Urothelium cell line (cell line): ENCODE measurements around the gene CAMK2G.

ENCODE experiments used
- DNase-seq: peaks from one replicate; pipeline ENCODE4 v3.0.0; 2011; ENCODE audit warnings: low spot score, mixed read lengths
- FAIRE-seq: peaks from 2 replicates; lab custom pipeline; 2011; peaks lifted over from hg19 to GRCh38; lab: Jason Lieb, UNC

The CAMK2G gene

DNA sequence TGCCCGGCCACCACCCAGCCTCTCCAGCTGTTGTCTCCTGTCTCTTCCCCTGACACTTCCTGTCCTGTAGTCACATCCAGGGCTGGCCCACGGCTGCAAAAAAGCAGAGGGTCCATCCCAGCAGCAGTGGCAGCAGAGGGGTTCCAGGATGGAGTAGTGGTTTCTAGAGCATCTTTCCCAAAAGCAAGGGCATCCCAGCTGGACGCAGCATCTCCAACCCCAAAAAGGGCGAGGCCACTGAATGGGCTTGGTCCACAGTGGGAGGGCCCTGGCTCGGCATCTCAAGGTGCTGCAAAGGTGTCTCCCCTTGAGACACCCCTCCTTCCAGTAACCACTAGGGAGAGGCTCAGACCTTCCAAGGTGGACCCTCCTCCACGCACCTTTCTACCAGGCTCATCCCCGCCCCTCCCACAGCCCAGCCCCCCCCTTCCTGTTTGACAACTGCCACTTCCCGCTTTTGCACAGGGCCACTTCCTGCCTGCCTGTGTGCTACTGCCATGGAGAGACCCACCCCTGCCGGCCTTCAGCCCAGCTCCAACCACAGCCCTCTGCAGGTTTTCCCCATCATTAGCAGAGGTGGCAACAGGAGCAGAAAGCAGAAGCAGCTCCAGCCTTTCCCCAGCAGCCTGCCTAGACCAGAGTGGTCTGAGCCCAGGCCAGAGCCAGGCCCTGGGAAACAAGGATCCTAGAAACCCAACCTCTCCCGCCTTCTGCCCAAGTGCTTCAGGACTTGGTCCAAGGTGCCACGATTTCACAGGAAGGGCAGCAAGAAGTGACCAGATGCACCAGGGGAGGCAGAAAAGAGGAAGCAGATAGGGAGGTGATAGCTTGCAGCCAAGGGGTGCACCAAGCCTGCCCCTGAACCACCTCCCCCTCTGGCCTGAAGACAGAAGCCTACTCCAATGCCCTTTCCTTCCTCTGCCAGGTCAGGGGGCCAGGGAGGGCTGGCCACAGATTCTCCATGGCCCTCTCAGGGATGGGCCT lies 8.6 kb downstream of the CAMK2G start:
- FAIRE-seq (peak; percentile 30), DNase-seq (no peak)

GRCh38 chr10:73865107-73865458 lies 9.3 kb downstream of the CAMK2G start:
- DNase-seq (no peak), FAIRE-seq (no peak)

GRCh38 chr10:73864229-73864628 lies 10.1 kb downstream of the CAMK2G start:
- no peak for DNase-seq
- no peak for FAIRE-seq

- DNase-seq (no peak), FAIRE-seq (no peak)
These were observed 11.1 kb downstream of the CAMK2G start for GRCh38 chr10:73863039-73863817.

- FAIRE-seq (no peak), DNase-seq (no peak)
These were observed 12.3 kb downstream of the CAMK2G start for GRCh38 chr10:73862011-73862410.

DNA sequence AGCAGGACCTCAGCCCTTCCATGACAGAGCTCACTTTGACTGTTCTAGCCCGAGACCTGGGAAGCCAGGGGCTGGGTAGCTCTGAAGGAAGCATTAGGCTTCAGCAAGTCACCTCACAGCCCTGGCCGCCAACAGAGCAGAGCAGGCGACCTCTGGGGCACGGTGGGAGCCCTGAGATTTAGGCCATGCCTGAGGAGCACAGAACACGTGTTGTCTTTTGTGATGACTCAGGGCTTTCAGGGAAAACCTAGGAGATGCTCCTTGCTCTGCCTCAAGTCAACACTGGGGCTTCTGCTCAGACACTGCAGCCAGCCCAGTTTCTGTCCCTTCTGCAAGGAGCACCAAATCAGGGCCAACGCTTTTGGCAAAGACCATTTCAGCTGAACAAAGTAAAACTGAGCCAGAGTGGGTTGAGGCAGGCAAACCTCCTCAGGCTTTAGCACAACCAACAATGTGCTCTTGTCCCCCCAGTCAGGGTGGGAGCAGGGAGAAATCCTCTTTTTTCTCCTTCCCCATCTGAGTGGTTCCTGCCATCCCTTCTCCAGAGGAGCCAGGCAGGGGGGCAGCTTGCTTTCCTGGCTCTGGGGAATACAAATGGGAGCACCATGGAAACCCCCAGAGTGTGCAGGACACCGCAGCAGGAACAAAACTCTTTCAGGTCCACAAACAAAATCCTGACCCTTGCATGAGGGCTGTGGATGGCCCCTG lies 14.4 kb downstream of the CAMK2G start:
- no peak for FAIRE-seq
- no peak for DNase-seq

DNA sequence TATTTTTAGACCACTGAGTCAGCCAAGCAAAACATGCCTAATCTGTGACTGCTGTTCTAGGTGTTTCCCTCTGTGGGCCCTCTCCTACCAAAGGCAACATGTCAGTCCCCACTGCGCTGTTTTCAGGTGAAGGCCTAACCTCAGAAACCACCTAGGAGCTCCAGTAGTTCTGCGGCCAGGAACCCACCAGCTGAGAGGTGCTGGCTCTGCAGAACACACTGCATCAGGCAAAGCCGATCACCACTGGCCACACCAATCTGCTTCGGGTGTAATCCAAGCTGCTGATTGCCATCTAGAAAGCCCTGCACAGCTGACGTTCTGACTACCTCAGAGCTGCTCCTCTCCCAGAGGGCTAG lies 14.9 kb downstream of the CAMK2G start:
- DNase-seq: no peak
- no peak for FAIRE-seq

DNA sequence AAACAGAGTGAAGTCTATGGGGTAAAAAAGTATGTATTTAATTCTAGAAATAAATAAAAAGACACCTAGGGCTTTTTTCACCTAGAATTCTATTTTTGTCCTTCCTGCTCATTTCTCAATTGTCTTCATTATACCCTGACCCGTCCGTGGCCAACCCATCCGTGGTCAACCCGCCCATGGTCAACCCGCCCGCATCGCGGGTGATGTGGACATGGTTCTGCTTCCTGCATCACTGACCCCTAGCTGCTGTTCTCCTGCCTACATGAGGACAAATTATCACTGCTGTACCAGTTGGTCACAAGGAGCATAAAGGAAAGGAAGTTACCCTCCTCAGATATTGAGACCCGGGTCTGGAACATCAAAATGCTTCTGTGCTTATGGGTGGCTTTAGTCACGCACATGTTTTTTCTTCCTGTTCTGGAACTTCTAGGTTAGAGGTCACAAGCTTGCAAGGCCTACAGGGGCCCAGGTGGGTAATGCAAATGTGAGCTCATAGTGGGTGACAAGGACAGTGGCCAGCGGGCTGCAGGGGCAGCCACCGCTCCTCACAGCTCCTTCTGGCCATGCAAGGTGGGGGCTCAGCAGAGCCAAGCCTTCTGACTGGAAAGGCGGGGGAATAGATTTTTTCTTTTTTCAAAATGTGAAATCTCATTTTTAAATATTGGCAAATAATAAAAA lies 15.5 kb downstream of the CAMK2G start:
- DNase-seq: no peak
- FAIRE-seq: no peak

- no peak for FAIRE-seq
These were observed 16.2 kb downstream of the CAMK2G start for GRCh38 chr10:73858013-73858708.

GRCh38 chr10:73857446-73857845 lies 16.9 kb downstream of the CAMK2G start:
- FAIRE-seq (no peak), DNase-seq (no peak)

More at GRCh38 chr10:73858013-73858708, 16.2 kb downstream of the CAMK2G start:
- DNase-seq: no peak

DNA sequence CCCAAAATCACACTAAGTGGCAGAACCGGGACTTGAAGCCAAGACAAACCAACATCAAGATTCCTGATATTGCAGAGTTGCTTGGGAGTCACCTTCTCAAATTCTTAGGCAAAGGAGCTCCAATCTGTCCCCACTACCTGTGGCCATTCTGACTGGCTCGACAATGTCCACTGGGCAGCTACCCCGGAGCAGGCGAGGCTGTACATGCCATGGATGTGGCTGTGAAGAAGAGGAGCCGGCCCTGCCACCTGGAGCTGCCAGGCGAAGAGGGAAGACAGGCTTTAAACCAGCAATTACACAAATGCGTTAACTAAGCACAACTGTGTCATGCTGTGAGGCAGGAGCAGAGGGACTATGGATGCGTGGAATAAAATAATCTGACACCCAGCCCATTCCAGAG lies 18.1 kb downstream of the CAMK2G start:
- DNase-seq (no peak), FAIRE-seq (no peak)

GRCh38 chr10:73855413-73855812 lies 18.9 kb downstream of the CAMK2G start:
- no peak for DNase-seq
- FAIRE-seq: no peak

DNA sequence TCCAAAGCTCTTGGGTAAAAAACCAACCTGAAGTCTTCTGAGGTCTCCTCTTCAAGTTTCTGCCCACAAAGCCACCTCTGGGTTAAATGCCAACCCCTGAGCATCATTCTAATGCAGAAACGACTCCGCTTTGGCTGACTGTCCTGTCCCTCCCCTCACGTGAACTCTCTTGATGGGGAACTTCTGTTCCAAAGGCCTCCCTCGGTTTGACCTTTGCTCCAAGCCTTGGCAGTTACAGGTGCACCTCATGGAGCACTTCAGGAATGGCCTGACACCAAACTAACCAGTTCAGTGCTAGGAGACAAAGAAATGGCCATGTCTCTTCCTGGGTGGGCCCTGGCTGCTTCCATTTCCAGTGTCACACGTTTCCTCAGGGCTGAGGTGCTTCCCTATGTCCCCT lies 20.0 kb downstream of the CAMK2G start:
- DNase-seq: no peak
- no peak for FAIRE-seq

DNA sequence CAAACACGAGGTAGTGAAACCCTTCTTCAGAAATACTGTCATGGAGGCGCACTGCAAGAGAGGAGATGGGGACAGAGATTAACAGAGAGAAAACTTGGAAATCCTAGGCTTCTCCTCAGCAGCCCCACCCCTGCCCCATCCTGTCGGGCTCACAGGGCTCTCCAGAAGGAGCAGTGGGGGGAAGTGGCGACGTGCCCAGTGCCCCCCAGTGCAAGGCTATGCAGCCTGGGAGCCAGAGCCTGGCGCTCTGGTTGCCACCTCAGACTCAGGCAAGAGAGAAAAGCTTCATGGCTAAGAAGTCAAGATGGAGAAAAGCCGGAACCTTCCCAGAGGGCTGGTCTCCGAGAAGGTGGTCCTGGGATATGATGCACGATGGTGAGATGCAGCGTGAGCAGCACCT lies 21.2 kb downstream of the CAMK2G start:
- FAIRE-seq (no peak), DNase-seq (no peak)

GRCh38 chr10:73850863-73851461 lies 23.4 kb downstream of the CAMK2G start:
- DNase-seq (no peak), FAIRE-seq (no peak)

GRCh38 chr10:73850211-73850610 lies 24.1 kb downstream of the CAMK2G start:
- FAIRE-seq: no peak
- no peak for DNase-seq

- DNase-seq: peak; percentile 88
- FAIRE-seq: peak; percentile 90
These were observed 25.4 kb downstream of the CAMK2G start for GRCh38 chr10:73848821-73849489.

- DNase-seq (no peak), FAIRE-seq (no peak)
These were observed 27.3 kb downstream of the CAMK2G start for GRCh38 chr10:73847031-73847430.

GRCh38 chr10:73843261-73843660 lies 31.1 kb downstream of the CAMK2G start:
- FAIRE-seq: no peak
- DNase-seq: no peak
